ENCODE results near the gene NPHS2. TPM values are rescaled to one million over a fixed set of nuclear protein-coding genes. Genes with fewer than 3 reads are reported as not detected.
"Not testable (repeated sequence)": the region's sequence is repeated elsewhere in the genome, so short reads cannot be mapped to it uniquely, and the experiment has no call there.

Gene NPHS2
- total RNA-seq, 1 donor from 2014 or later: not detected

- no peak for DNase-seq
Measured at GRCh38 chr1:179547021-179547535, 28.7 kb downstream of the NPHS2 start.

DNA sequence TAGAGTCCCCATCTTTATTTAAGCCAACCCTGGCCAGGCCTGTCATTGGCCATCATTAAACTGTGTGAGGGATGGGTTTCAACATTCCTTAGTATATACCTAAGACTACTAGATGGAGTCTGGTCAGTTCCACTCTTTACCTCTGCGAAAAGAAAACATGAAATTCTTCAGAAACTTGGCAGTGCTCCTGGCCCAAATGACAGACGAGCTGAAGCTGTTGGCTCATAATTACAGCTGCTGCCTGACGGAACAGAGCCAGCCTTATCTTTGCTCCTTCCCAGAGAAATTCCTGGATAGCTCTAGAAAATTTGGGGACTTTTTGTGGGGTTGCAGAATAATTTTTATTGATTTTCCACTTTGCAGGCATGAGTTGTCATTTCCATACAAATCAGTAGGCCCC is 30.4 kb downstream of the NPHS2 start:
- peak; percentile 73 for DNase-seq

- DNase-seq: no peak
Measured at GRCh38 chr1:179541774-179542173, 34.0 kb downstream of the NPHS2 start.

- no peak for DNase-seq
Measured at GRCh38 chr1:179530352-179530751, 45.4 kb downstream of the NPHS2 start.

DNA sequence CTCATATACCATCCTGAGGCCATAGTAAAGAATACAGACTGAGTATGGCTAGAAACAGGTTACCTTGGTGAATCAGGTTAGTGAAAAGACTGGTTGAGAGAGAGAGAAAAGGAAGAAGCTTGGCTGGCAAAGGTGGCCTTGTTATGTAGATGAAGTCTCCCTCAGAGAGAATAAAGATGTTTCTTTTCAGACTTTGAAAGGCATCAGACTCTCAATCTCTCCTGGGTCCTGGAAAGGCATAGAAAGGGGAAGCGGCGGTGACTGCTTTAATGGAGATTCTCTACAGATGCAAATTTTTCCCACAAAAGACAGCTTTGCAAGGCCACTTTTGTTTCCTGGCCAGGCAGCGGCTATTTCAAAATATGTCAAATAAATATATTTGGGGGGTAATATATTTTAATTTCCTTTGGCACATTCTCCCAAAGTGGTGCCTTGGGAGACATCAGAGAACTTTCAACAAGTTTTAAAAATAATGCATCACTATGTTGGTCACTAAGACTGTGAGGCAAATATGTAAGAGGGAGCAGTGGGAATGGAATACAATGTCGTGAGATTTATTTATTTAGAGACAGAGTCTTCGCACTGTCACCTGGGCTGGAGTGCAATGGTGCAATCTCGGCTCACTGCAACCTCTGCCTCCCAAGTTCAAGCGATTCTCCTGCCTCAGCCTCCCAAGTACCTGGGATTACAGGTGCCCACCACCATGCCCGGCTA is 46.1 kb downstream of the NPHS2 start:
- no peak for DNase-seq

- DNase-seq: not testable (repeated sequence)
Measured at GRCh38 chr1:179518544-179518943, 57.2 kb downstream of the NPHS2 start.

- DNase-seq: no peak
Measured at GRCh38 chr1:179516976-179517705, 58.6 kb downstream of the NPHS2 start.

- no peak for DNase-seq
Measured at GRCh38 chr1:179510038-179510437, 65.7 kb downstream of the NPHS2 start.

GRCh38 chr1:179509384-179509783 is 66.4 kb downstream of the NPHS2 start:
- no peak for DNase-seq

DNA sequence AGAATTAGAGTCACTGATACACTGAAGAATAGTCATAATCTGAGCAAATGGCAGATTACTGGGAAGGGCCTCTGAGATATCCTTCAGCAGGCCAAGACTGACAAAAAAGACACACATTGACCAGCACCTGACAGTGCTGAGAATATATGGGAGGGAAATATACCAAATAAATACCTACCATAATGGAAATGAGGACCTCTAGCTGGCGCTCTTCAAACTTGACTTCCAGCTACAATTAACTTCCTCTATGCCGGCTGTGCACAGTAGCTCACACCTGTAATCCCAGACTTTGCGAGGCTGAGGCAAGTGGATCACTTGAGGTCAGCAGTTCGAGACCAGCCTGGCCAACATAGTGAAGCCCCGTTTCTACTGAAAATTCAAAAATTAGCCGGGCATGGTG is 69.5 kb downstream of the NPHS2 start:
- DNase-seq: no peak

Small RNAs within 50 kb of the gene (small RNA-seq; reads per million reads assigned to genes)
- 0.06 reads per million for gene RNU5F-2P (ENCODE audit: low replicate concordance)

Other genes starting within 250 kb of the NPHS2 start
- gene AXDND1, start 210.0 kb downstream of the NPHS2 start, total RNA-seq: 0.31 TPM
- gene TDRD5, start 15.9 kb upstream of the NPHS2 start, total RNA-seq: 0.82 TPM
- gene FAM163A, start 167.3 kb upstream of the NPHS2 start, total RNA-seq: 0.21 TPM